ENCODE measurements around the gene RPL21. TPM values are rescaled to one million over a fixed set of nuclear protein-coding genes. Genes with fewer than 3 reads are reported as not detected.
"Not testable (repeated sequence)": the region's sequence is repeated elsewhere in the genome, so short reads cannot be mapped to it uniquely, and the experiment has no call there.

Gene RPL21
- total RNA-seq, 1 donor from 2014 or later = 512 TPM

DNA sequence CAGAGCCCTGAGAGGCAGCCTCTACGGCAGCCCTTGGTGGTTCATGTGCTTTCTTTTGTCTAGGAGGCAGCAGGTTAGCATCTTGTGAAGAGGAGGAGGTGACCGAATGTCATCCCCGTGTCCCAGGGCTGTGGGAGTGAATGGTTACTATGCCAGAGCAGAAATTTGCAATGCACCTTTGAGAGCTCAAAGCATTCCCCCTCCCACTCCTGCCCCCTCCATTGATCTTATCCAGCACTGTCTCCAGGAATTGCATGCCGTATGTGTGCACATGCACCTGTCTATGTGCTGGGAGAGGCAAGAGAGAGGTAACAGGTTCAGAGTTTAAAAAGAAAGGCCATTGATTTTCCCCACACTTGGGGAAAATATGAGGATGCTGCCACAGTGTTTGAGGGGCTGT, 29.5 kb downstream of the RPL21 start:
- intact Hi-C loops (cut with DNase I) = loop anchor here (5.0 kb wide), 1 partner anchor 294 kb away; no protein-coding TSS in a partner anchor
- DNase-seq (ENCODE audit: low spot score) = no peak

DNA sequence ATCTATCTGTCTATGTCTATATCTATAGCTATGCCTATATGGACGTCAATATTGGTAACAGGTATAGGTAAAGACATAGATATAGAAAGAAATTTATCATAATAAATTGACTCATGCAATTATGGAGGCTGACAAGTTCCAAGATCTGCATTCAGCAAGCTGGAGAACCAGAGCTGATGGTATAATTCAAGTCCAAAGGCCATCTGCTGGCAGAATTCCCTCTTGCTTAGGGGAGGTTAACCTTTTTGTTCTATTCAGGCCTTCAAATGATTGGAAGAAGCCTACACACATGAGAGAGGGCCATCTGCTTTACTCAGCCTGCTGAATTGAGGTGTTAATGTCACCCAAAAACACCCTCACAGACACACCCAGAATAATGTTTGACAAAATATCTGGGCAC, 30.1 kb downstream of the RPL21 start:
- intact Hi-C loops (cut with DNase I) = loop anchor here (5.0 kb wide), 1 partner anchor 294 kb away; no protein-coding TSS in a partner anchor
- no peak for DNase-seq (ENCODE audit: low spot score)

DNA sequence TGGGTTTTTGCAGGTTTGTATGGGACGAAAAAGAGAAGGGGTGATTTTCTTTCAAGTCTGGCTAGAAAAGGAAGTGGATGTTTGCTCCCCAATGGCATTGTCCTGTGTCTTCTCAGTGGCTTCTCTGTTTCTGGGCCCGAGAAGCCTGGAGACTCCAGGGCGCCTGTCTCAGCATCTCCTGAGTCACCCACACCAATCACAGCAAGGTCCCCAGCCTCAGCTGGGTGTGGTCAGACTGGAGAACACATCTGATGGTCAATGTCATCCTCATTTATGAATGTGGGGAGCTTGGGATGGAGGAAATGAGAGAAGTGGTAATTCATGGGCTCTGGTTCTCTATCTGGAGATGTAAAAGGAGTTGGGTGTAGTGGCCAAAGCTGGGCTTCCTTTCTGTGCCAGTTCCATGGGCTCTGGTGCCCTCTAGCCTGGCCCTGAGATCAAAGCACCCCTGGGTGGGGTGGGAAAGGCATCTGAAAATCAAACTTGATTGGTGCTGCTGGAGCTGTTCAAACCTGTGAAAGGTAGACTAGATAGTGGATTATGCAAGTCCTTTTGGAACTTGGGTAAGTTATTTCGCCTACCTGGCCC, 32.6 kb downstream of the RPL21 start:
- no peak for DNase-seq (ENCODE audit: low spot score)
- intact Hi-C loops (cut with DNase I) = loop anchor here (5.0 kb wide), 1 partner anchor 297 kb away; no protein-coding TSS in a partner anchor

DNA sequence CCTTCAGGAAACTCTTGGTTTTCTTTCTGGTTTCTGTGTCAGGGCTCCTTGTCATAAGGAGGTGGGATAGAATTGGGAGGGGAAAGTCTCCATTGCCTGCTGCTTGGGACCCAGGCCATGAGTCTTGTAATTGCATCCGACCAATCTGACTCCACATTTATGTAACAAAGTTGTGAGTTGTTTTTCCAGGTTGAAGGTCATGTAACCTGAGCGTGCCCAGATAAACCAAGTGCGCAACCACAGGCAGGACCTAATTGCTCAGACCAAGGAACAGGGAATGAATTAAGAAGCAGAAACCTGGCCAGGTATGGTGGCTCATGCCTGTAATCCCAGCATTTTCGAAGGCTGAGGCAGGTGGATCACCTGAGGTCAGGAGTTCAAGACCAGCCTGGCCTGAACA, 37.0 kb downstream of the RPL21 start:
- intact Hi-C loops (cut with DNase I) = no loop called here
- DNase-seq (ENCODE audit: low spot score) = no peak

DNA sequence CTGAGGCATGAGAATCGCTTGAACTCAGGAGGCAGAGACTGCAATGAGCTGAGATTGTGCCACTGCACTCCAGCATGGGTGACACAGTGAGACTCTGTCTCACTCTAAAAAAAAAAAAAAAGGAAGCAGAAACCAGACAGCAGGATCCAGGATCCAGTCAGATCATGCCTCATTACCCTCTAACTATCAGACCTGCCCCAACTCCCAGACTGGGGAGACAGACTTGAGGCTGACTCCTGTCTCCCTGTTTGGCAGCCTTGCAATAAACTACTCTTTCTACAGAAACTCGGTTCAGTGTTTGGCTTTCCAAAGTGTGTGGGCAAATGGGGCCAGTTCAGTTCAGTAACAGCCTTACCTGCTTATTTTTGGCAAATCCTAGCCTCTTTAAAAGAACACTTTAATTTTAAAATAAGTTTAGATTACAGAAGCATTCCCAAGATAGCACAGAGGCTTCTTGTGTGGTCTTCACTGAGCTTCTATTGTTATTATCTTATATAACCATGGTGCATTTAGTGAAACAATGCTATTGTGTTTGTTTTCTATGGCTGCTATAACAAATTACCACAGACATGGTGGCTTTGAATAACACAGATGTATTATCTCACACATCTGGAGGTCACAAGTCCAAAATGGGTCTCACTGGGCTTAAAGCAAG, 37.8 kb downstream of the RPL21 start:
- DNase-seq (ENCODE audit: low spot score) = no peak
- intact Hi-C loops (cut with DNase I) = no loop called here

DNA sequence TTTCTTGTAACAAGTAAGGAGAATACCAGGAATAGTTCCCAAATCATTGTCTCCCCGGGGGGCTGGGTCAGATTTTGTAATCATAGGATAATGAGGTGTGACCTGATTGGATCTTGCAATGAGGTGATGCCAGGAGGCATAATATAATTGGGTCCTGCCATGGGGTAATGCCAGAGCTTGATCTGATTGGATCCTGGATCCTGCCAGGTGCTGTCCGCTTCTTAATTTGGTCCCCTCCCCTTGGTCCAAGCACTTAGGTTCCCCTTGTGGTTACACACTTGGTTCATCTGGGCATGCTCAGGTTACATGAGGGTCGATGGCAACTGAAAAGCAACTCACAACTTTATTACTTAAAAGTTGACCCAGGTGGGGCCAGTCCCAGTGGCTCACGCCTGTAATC, 39.4 kb downstream of the RPL21 start:
- no peak for DNase-seq (ENCODE audit: low spot score)
- intact Hi-C loops (cut with DNase I) = no loop called here

DNA sequence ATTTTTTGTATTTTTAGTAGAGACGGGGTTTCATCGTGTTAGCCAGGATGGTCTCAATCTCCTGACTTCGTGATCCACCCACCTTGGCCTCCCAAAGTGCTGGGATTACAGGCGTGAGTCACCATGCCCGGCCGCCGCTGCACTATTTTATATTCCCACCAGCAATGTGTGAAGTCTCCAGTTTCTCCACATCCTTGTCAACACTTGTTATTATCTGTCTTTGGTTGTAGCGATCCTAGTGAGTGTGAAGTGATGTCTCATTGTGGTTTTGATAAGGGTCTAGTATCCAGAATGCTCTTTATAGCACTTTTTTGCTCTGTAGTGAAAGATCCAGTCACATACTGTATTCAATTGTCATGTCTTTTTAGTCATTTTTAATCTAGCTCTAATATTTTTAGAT, 40.6 kb downstream of the RPL21 start:
- intact Hi-C loops (cut with DNase I) = not testable (repeated sequence)

DNA sequence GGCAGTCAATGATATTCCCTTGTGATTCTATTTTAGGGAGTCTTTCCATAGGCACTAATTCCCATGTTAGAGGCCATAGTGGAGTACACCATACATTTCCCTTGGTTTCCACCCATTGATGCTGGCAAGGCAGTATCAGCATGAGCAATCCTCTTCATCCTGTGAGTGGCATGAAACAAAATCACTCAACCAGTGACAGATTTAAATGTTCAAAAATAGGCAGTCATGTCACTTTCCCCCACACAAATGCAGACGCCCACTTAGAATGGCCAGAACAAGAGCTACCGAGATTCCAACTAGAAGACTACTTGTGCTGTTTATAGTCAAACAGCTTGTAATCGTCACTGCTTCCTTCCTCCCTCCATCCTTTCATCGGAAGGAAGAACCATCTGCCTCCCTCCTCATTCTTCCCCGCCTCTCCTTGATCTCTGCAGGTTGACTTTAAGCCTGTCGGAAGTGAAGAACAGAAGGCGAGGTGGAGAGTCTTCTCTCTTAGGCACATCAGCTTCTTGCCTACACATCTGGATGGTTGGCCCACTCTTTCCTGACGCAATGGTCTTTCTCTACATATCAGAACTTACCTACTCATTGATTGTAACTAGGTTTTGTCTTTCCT, 41.8 kb downstream of the RPL21 start:
- DNase-seq (ENCODE audit: low spot score) = no peak
- intact Hi-C loops (cut with DNase I) = no loop called here

More for the DNA sequence above, 40.6 kb downstream of the RPL21 start:
- not testable (repeated sequence) for DNase-seq (ENCODE audit: low spot score)

DNA sequence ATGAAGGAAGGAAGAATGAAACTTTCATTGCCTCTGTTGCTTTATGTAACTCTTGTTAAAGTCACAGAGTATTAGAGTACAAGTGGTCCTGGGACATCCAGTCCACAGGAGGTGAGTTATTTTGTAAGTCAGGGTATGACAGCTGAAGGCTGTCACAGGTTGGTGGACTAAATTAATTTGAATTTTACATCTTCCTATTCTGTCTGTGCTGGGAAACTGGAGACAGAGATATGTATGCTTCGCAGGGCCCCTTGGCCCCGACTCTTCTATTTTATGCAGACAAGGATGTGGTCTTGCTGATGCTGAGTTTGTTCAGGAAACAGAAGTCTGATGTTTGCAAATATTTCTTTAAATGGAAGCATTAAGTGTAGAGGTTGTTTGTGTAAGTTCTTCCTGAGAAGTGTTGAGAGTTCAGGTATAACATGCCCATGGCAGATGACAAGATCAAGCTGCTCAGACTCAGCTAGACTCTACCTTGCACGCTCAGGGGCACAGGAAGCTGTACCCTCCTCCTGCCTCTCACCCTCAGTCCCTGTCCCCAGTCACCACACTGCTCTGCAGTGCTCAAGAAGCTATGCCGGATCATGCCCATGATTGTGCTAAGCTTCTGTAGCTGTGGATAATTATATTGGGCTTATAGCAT, 42.6 kb downstream of the RPL21 start:
- DNase-seq (ENCODE audit: low spot score) = no peak
- intact Hi-C loops (cut with DNase I) = no loop called here

DNA sequence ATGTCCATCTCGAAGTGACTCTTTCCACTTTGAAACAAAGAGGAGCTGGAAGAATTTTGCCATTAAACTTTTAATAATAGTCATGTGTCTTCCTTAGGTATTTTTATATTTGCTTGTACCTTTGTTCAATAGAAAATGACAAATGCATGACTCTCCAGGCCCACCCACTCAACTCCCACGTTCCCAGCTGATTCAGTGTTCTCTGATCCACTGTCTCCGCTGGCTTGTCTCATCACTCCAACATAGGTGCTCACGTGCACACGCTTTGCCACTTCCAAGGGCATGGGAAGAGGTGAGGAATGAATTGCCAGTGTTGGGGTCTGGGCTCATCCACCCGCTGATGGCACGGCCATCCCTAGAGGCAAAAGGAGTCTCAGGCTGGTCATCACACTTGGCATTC, 43.7 kb downstream of the RPL21 start:
- DNase-seq (ENCODE audit: low spot score) = no peak
- intact Hi-C loops (cut with DNase I) = no loop called here

DNA sequence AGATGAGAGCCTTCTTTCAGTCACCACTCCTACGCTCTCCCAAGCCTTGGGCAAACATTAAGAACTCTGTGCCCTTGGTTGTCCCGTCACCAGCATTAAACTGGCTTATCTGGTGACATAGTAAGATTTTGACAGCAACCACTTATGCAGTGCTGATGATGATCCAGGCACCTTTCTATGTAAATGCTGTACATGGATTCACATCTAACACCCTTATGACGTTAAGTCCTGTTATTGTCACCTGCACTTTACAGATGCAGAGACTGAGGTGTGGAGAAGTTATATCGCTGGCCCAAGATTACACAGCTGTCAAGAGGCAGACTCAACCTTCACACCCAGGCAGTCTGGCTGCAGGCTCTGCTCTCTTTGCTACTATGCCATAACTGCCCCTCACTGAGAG, 44.3 kb downstream of the RPL21 start:
- intact Hi-C loops (cut with DNase I) = no loop called here
- no peak for DNase-seq (ENCODE audit: low spot score)

DNA sequence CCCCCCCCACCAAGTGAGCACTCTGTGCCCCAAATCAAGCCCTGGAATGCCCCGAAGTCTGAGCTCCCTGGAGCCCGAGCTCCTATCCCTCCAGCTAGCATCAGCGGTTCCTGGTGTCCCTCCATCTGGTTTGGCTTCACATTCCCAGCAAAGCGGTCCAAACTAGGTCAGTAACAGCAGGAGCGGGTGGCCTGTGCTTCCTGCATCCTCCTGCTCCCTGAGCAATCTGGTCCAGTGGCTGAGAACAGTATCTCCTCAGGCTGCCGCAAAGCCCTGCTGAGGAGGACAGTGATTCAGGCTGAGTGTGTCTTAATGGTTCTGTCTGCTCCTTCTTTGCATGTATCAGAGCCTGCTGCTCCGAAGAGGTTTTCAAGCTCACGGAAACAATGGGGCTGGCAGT, 45.1 kb downstream of the RPL21 start:
- DNase-seq (ENCODE audit: low spot score) = no peak
- intact Hi-C loops (cut with DNase I) = no loop called here

DNA sequence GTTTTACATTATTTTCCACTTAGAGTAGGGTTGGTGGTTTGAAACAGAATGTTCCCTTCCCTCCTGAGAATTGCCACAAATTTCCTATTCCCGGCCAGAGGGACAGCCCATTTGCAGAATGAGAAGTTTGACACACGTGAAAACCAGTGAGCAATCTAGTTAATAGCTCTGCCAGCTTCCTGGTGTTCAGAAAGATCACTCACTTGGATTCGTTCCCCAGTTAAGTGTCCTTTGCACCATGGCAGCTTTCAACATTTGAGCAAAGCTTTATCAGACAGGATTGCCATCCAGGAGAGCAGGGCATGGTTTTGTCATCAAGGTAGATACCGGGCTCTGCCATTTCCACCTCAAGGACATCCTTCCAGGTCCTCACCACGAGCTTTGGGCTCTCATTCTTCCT, 47.5 kb downstream of the RPL21 start:
- no peak for DNase-seq (ENCODE audit: low spot score)
- intact Hi-C loops (cut with DNase I) = no loop called here

DNA sequence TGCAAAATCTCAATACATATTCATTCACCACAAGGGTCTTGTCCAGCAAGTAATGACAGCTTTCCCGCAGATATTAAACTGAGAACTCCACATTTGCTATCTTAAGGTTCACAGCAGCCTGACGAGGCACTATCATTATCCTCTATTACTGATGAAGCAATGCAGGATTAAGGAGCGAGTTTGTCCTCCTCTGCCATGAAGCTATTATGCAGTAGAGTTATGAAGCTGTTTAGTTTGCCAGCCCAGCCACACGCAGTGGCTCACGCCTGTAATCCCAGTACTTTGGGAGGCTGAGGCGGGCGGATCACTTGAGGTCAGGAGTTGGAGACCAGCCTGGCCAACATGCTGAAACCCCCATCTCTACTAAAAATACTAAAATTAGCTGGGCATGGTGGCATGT, 49.0 kb downstream of the RPL21 start:
- intact Hi-C loops (cut with DNase I); DNase-seq (ENCODE audit: low spot score): not testable (repeated sequence)

DNA sequence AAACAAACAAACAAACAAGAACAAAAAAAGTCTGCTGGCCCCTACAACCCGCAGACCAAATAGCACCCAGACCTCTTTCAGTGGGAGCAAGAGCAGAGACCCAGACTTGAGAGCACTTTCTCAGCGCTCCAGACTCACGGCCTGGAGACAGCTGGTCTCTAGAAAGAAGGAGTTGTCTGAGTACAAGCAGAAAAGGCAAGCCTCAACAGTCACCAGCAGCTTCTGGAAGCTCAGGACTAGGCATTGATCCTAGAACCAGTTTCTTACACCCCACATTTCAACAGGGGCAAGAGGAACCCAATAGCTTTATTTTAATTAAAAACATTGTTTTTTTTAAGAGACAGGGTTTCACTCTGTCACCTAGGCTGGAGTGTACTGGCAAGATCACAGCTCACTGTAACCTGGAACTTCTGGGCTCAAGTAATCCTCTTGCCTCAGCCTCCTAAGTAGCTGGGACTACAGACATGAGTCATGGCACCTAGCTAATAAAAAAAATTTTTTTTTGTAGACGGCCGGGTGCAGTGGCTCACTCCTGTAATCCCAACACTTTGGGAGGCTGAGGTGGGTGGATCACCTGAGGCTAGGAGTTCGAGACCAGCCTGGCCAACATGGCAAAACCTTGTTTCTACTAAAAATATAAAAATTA, 49.7 kb downstream of the RPL21 start:
- no peak for DNase-seq (ENCODE audit: low spot score)
- intact Hi-C loops (cut with DNase I) = no loop called here

DNA sequence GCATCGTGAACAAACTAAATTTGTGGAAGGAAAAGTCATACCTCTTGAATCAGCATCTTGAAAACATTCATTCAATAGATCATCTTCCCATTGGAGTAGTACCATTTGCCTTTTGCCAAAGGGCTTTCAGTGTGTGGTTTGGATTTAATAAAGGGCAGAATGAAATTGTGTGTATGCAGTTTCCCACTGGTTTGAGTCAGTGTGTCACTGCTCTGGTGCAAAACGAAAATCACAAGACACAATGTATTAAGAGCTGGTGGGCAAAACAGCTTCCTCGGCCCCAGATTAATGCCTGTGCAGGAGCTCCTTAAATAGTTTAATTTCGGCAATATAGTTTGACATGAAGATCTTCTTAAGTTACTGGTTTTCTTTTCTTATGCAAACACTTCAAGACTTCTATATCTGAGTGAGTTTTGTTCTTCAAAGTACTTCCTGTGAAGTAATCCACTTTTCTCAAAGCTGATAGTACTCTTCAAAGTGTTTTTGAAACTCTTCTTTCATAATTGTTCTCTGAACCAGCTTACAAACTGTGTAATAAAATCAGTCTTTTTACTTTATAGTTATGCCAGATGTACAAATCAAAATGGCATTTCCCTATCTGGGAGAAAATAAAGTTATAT, 51.4 kb downstream of the RPL21 start:
- no peak for DNase-seq (ENCODE audit: low spot score)
- intact Hi-C loops (cut with DNase I) = no loop called here

DNA sequence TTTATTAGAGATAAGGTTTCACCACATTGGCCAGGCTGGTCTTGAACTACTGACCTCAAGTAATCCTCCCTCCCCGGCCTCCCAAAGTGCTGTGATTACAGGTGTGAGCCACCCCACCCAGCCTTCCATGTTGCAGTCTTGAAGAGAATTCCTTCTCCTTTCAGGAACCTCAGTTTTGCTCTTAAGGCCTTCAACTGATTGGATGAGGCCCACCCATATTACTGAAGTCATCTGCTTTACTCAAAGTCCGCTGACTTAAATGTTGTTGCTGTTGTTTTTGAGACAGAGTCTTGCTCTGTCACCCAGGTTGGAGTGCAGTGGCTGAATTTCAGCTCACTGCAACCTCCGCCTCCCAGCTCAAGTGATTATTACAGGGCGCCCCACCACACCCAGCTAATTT, 52.7 kb downstream of the RPL21 start:
- no peak for DNase-seq (ENCODE audit: low spot score)
- intact Hi-C loops (cut with DNase I) = no loop called here

DNA sequence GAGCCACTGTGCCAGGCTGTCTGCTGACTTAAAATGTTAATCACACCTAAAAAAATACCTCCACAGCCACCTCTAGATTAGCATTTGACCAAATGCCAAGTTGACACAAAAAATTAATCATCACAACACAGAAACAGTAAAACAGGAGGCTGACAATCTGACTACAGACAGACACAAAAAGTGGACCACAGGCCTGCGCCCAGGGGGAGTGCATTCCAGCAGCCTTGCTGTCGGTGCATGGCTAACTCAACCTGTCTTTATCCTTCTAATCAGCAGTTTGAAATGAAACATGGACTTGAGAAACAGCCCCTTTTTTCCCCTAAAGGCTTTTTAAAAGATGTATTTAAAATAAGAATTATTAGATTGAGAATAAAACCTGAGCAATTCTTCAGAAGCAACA, 53.3 kb downstream of the RPL21 start:
- intact Hi-C loops (cut with DNase I) = no loop called here
- DNase-seq (ENCODE audit: low spot score) = no peak

All from cardiac septum (tissue), 1 donor.